HG02938 (cell line): Measurements from ENCODE around the gene ACOX3.
"Not testable (repeated sequence)": the region's sequence is repeated elsewhere in the genome, so short reads cannot be mapped to it uniquely, and the experiment has no call there.

Experiments used
- ATAC-seq: cut with Tn5 transposase; IDR thresholded peaks from one replicate; pipeline ENCODE4 v1.9.1; 2021; ENCODE audit warnings: mild to moderate bottlenecking, moderate library complexity; ENCODE audit not compliant: unreplicated experiment

Gene ACOX3

DNA sequence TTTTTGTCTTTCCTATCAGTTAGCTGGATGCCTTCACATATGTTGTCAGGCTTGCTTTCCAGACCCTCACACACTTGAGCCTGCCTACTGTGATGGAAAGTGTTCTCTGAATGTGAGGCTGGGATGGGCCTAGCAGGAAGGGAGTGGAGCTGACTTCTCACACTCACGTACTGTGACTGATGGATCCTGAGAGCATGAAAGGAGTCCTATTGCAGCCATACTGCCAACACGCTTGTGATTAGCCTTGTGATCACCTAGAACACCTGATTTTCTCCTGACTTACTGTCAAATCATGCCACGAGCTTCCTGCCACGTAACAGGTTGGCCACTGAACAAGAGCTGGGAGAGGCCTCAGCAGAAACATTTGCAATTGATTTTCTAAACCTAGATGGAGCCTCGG lies 49.9 kb downstream of the ACOX3 start:
- no peak for ATAC-seq

DNA sequence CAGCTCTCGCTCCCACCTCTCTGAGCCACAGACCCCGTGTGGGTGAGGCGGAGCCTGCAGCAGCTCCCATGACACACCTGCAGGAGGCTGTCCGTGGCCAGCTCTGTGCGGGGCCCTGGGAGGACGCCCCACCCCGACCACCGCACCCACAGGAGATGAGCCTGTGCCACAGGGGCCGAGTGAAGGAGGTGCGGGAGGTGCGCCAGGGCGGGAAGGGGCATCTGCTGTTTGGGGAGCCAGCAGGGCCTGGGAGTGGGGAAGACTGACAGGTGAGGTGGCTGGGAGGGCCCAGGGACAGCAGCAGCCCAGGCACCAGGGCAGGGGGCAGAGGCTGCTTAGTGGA lies 52.0 kb downstream of the ACOX3 start:
- ATAC-seq: no peak

DNA sequence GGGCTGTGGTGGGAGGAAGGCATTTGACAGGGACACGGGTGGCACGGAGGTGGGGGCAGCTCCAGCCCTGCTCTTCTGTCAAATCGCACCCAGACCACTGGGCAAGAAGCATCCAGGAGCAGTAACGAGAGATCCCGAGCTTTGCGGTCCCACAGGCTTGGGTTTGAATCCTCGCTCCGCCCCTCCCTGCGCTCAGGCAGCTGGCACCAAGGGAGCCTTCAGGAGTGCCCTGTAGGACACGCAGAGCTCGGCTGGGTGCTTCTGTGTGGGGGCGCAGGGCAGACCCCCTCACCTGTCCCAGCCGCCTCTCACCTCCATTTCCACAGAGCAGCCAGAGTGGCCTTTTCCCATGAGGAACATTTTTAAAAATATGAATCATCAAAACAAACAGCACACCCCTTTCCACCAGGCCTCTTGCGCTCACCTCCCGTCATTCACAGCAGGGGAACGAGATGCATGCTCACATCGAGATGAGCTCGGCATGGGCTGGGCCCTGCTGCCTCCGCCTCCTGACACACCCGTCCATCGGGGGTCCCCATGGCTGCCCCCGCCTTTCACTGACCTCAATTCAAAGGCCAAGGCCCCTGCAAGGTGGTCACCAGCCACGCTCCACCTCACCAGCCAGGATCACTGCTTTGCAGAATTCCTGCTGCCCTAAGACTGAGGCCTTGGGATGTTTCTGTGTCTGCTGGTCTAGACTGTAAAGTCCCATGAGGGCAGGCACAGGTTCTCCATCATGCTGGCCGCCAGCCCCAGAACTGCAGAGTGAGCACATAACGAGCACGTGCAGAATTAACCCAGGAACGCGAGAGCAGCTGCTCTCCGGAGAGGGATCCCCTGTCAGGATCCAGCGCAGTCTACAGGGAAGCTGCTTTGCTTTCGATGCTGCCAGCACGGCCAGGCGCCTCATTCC lies 52.7 kb downstream of the ACOX3 start:
- no peak for ATAC-seq

DNA sequence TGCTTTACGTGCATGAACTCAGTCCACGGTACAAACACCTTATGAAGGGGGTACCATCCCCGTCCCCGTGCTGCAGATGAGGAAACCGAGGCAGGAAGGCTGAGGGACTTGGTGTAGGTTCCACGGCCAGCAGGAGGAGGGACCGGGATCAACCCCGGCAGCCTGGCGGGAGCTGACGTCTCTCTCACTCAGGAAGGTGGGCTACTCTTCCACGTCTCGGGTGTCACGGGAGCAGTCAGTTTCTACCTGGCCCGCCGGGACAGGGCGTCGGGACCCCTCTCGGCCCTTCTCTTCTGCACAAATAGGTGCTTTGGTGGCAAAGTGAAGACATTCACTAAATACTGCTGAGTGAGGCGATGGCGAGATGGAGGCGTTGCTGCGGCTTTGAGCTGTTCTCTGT lies 53.3 kb downstream of the ACOX3 start:
- ATAC-seq: no peak

DNA sequence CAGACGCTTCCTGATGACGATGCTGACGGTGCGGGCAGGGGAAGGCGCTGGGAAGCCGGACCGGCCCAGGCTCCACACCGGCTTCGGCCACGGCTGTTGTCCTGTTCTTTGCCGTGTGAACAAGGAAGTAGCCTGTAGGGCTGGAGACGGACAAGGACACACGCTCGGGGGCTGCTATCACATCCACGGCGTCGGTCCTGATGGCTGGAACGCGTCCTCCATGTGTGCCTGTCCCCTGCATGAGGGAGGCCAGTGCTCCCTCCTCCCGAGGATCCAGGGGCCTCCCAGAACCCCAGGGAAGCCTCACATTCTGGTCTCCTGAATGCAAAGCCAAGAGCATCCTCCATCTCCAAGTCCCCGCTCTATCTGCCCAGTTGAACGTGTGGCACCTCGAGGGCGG lies 53.8 kb downstream of the ACOX3 start:
- no peak for ATAC-seq

DNA sequence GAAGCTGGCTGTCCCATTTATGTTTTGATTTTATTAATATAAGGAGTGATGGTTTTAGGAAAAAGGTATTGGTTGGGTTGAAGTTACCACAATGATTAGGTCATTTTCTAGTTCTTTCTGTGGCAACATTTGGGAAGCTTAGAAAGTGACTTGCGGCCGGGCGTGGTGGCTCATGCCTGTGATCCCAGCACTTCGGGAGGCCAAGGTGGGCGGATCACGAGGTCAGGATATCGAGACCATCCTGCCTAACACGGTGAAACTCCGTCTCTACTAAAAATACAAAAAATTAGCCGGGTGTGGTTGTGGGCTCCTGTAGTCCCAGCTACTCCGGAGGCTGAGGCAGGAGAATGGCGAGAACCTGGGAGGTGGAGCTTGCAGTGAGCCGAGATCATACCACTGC lies 54.4 kb downstream of the ACOX3 start:
- not testable (repeated sequence) for ATAC-seq

DNA sequence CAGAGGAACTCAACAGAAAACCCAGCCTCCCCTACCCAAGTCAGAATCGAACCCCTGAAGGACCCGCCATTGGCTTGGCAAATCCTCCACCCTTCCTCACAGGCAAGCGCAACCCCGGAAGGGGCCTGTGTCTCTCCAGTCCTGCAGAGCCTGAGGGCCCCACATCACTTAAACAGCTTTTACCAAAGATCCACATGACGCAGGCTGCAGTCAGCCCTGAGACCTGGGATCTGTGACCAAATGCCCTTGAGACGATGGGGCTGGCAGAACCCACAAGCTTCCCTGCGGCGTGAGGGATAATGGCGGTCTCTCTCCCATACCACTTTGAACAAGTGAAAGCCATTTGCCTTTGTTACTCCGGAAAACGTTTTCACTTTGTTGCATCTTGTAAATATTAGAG lies 54.9 kb downstream of the ACOX3 start:
- ATAC-seq: no peak

DNA sequence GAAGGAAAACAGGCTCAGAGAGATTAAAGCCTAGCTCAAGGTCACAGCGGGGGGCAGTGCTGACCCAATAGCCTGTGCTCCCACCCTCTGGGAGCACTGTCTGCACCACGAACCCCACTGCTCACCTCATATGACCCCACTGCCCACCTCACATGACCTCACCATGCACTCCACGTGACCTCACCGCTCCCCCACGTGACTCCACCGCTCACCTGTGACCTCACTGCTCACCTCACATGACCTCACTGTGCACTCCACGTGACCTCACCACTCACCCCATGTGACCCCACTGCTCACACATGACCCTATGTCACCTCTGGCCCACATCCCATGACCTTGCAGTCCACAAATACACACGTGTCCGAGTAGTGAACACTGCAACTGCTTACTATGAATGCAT lies 55.4 kb downstream of the ACOX3 start:
- ATAC-seq: no peak

DNA sequence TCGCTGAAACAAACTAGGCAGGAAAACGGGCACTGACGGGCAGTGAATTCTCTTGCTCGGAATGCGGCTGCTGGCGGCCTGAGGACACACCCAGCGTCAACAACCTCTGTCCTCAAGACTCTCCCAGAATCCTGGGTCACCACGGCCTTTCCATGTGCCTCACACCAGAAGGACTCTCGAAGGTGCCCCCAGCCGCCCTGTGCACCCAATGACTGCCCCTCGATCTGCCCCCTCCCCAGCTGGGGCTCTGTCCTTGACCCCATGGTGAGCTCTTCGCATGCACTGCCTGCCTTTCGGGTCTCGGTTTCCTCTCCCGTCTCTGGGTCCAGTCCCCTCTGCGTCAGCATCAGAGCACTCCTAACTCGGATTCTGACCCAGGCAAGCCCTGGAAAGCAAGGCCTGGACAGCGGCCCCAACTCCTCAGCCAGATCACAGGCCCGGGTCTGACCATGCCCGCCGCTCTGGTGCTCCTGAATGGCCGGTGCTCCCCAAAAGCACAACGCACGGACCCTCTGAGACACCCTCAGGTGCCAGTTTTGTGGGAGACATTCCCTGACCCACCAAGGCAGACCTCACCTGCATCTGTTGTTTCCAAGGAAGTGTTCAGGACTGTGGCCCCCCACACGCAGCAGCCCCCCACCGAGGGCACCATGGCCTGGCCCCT lies 56.0 kb downstream of the ACOX3 start:
- no peak for ATAC-seq

DNA sequence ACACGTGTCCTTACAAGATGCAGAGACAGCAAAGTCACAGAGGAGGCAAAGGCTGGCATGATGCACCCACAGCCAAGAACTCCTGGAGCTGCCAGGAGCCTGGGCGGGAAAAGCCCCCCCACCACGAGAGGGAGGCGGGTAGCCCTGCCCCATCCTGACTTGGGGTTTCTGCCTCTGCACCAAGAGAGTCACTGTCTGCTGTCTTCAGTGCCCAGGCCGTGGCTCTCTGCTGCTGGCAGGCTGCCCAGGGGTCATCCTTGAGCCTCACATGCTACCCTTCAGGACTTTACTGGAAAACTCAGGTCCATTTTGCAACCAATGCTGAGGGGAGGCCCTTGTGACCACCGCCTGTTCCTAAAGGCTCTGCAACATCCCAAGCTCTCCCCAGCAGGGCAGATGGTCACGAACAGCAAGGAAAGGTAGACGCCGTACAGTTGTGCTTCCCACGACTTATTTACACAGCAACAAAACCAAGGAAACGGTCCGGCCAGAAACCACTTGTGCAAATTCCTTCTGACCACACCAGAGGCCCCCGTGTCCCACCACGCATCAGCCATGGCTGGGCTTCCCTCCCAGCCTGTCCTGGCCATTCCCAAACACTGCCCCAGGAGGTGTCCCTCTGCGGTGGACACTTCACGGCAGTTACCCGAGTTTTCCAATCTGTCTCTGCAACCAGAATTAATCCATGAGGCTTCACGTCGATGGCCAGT lies 56.9 kb downstream of the ACOX3 start:
- ATAC-seq: no peak

DNA sequence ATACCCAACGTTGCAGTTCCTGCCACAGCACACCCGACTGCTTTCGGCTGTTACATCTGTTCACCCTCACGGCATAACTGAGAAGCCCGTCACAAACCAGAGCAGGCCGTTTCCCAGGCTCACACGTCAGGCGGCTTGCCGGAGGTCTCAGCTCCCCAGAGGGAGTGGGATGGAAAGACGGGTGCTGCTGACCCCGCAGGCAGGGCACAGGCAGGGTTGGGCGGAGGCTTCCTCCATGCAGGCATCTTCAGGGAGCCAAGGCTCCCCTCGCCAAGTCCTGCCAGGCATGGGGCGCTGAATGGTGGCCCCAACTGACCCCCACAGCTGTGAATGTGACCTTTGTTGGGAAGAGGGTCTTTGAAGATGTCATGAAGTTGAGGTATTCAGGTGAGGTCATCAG lies 57.5 kb downstream of the ACOX3 start:
- no peak for ATAC-seq

DNA sequence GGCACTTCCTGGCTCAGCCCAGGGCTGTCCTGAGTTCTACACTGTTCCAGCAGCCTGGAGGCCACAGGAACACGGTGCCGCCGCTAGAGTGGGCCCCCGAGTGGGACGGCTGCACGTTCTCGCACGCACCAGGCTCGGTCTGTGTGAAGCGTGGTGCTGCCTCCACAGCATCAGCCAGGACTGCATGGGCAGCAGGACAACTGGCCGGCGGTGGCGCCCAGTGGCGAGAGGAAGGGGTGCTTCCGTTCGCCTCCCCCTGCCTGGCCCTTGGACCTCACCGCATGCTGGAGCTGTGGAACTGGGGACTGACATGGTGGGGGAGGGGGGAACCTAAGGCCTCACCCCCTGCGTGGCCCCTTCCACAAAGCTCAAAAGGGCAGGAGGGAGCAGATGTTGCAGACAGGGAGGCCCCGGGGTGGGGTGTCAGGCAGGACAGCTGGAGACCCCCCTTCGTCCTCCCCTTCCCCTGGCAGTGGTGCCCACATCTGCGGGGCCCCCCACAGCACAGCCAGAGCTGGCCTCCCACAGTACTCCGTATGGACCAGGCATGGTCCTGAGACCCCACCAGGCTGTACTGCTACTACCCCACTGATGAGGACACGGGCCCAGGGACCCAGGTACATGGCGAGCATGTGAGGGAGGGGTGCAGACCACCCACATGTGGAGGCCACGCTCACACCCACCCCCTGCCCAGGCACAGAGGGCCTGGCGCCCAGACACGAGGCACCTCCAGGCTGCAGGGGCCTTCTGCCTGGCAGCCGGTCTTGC lies 58.5 kb downstream of the ACOX3 start:
- no peak for ATAC-seq

DNA sequence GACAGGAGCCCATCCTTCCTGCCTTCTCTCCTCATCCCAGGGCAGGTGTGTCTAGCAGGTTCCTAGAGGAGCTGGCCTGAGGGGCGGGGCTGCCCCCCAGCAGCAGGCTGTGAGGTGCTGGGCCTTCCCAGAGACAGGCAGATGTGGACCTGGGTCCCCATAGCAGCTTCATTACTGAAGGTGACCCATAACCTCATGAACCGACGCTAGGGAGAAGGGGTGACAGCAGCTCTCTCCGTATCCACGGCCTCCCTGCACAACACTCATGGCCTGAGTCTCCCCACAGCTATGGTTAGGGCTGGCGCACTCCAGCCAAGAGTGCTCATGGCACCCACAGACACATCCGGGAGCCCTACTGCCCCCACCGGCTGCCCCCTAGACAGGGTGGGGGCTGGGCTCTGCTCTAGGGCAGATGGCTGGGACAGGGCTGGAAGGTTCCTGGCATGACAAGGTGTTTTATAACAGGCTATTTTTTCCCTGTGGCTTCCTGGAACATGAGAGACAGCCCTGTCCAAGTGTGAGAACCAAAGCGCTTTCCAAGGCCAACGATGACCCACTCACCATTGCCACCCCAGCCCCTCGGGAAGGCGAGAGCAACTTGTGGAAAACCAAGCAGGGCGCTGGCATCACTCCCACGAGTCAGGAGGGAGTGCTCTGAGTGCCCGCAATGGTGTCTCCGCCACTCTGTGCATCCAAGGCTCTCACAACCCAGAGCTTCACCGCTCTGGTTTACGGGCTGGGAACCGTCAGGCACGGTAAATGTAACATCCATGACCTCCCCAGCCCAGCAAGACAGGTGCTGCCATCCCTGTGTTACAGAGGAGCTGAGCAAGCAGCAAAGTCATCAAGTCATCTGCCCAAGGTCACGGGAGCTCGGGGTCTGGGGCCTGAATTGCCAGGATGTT lies 59.8 kb downstream of the ACOX3 start:
- no peak for ATAC-seq

DNA sequence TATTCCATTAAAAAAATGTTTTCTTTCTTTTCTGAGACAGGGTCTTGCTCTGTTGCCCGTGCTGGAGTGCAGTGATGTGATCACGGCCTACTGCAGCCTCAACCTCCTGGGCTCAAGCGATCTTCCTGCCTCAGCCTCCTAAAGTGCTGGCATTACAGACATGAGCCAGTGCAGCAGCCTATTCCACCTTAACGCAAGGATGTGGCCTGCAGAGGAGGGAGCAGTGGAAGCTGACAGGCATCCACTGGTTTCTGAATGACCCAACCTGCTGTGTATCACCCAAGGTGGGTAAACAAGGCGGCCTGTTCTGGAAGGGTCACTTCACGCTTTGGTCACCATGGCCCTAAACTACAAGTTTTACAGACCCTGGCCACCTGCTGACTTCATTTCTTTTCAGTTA lies 60.8 kb downstream of the ACOX3 start:
- no peak for ATAC-seq

DNA sequence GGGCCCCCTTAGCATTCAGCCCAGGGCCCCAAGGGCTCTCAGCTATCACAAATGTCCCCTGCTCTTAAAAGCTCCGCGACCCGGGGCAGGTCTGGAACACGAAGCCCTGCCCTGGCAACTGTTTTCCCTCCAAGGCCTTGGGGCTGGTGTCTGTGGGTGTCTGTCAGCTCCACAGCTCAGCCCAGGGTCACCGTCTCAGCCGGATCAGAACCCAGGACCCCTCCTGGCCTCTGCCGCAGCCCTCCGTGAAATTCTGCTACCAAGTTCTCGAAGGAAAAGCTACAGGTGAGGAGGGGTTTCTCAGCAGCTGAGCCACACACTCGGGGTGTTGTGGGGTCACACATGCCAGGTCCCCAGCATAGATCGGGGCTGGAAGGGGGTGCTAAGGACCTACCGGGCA lies 61.2 kb downstream of the ACOX3 start:
- no peak for ATAC-seq

DNA sequence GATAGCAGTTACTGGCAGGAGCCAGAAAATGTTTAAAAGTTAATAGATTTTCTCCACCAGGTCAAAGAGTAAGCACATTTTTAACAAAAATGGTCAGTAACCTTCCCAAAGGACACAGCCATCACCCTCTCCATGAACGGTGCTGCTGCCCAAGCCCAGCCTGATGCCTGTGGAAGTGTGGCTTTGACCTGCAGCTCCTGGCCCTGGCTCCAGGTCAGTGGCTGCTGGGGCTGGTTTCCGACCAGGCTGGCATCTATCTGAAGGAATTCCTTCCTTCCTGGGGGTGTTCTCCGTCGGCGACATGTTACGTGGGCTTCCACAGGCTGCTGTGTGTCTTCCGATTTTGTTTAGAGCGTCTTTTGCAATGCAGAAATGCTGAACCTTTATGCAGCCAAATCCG lies 61.7 kb downstream of the ACOX3 start:
- no peak for ATAC-seq

DNA sequence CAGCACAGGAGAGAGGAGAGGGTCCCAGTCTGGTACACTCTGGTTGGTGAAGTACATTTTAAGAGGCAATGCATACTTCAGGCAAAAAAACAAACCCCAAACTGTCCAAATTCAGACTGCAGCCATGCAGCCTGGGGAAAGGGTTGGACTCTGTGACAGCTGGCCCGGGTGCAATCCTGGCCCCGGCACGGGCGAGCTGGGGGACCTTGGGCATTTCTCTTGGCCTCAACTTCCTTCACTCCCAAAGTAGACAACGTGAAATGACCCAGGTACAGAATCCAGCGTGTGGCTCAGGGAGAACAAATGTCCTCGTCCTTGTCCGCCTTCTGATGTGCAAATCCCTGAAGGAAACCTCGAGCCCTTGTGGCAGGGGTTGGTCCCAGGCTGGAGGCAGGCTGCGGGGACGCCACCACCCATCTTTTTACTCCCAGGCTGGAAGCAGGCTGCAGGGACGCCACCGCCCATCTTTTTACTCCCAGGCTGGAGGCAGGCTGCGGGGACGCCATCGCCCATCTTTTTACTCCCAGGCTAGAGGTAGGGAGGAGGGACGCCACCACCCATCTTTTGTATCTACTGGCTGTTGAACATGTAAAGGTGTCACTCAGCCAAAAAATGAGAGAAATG lies 62.3 kb downstream of the ACOX3 start:
- ATAC-seq: no peak

DNA sequence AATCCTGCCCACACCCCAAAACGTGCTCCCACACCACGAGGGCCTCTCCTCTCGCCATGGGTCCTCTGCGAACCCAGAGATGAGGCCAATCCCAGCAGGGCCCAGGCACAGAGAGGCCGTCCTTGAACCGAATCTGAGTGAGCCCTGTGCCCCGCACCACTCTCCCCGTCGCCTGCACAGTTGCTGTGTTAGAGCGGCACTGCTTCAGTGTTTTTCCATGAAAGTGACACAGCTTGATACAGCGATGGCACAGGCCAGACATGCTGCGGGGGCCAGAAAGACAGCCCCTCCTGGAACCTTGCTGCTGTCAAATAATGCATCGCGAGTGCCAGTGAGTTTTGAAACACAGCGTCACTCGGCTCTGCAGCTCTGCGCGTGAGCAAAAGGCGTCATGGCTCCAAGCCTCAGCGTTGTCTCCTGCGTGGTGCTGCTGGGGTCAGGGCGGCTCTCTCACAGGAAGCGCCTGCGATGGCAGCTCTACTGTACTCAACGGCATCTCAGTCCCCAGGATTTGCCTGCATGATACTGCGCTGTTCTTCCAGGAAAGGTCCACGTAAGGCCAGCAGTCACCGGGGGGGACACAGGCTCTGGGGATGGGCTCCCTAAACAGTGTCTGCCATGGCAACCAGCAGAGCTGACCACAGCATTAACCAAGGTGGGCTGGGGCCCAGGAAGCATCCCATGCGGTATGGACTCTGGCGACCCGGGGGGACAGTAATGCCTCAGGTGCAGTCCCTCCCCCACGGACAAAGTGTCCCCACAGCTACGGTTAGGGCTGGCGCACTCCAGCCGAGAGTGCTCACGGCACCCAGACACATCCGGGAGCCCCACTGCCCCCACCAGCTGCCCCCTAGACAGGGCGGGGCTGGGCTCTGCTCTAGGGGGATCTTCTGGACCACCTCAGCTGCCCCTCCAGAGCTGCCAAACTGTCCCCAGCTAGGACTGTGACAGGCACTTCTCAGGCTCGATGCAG lies 63.1 kb downstream of the ACOX3 start:
- ATAC-seq: no peak
